Suprapubic skin (tissue), 4 donors: ENCODE data around the gene ZIM2. TPM values are rescaled to one million over a fixed set of nuclear protein-coding genes. Genes with fewer than 3 reads are reported as not detected.

Experiments used
- DNase-seq, 2 donors: peaks; one replicate each; pipeline ENCODE4 v3.0.0-alpha.2; 2019; ENCODE audit warnings: low spot score in 2 of 2
- H3K27ac ChIP-seq: fragments of 200-600 bp; sonication (generic); one replicate; pipeline ENCODE4 v1.5.1; 2019
- H3K27me3 ChIP-seq: fragments of 200-600 bp; sonication (generic); one replicate; pipeline ENCODE4 v1.5.1; 2019
- H3K36me3 ChIP-seq: fragments of 200-600 bp; sonication (generic); one replicate; pipeline ENCODE4 v1.5.1; 2019
- H3K4me1 ChIP-seq: fragments of 200-600 bp; sonication (generic); one replicate; pipeline ENCODE4 v1.5.1; 2019
- H3K4me3 ChIP-seq: fragments of 200-600 bp; sonication (generic); one replicate; pipeline ENCODE4 v1.5.1; 2019; ENCODE audit warnings: mild to moderate bottlenecking
- H3K9me3 ChIP-seq: fragments of 200-600 bp; sonication (generic); one replicate; pipeline ENCODE4 v1.5.1; 2019
- EP300 ChIP-seq: sonication (generic); formaldehyde crosslinking; IDR thresholded peaks from one replicate; pipeline ENCODE4 v1.6.1; 2017; ENCODE audit warnings: antibody characterized with exemption
- POLR2A ChIP-seq, 2 donors: fragments of 450-650 bp; IDR thresholded peaks; one replicate each; pipeline ENCODE4 v1.6.1; 2017; ENCODE audit warnings: antibody characterized with exemption in 2 of 2, mild to moderate bottlenecking in 2 of 2, moderate library complexity in 2 of 2
- POLR2AphosphoS5 ChIP-seq, 3 donors: sonication (generic); formaldehyde crosslinking; IDR thresholded peaks; one replicate each; pipeline ENCODE4 v1.6.1; 2017; ENCODE audit warnings: antibody characterized with exemption in 3 of 3
- WGBS: methylation state at CpG from one replicate; pipeline ENCODE4 v1.1.5; 2018; 5-methylcytosine and 5-hydroxymethylcytosine counted together
- total RNA-seq, 4 donors: library from RNA; depleted of rRNA; stranded (reverse); fragments of >200 nt; gene quantifications; one replicate each; pipeline ENCODE4 v1.1.0, GENCODE V29; 2016
- TF ChIP-seq, protein P1 (sequence below), 2 donors: fragments of 200-600 bp in 1 of 2; fragments of 450-650 bp in 1 of 2; sonication (generic) in 1 of 2; IDR thresholded peaks; one replicate each; pipeline ENCODE4 v1.5.1; 2016 to 2019; ENCODE audit warnings: antibody characterized with exemption in 2 of 2, mild to moderate bottlenecking in 1 of 2, moderate library complexity in 1 of 2

The ZIM2 gene
- total RNA-seq: under 1 TPM in 1 of 4 donors, not detected in 3; 0.72 TPM

DNA sequence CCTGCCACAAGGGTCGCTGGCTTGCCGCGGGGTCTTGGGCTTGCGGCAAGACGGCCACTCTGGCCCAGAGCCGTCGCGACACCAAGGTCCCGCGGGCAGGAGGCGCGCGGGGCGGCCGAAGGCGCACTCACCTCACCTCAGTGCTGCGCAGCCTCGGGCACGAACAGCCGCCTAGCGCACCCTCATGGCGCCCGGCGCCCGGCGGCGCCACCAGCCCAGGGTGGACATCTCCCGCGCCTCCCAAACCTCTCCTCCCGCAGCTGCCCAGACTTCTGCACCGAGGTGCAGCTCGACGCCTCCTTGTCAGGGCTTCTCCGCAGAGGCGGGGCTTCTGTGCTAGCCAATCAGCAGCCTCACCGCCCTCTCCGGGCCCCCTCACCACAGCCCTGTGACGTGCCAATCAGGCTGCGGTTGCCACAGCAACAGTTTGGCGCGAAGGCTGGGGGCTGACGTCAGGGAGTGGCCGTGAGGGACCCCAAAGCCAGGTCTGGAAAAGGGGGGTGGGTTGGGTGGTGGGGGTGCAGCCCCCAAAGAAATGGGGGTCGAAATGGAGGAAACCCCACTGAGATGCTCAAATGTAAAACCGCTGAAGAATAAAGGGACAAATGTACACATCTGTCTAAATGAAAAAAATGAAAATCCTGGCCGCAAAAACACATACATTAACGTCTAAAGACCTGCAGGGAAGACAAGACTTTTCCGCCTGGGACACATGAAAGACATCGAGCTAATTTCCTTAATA lies at the start of gene ZIM2, which contains the start of gene PEG3:
Gene ZIM2 (minus strand): TSS at position 276 of the 742 bp plus-strand sequence. CDS start 16,449 bp downstream, outside the sequence.
Gene PEG3 (minus strand): TSS at position 276 of the 742 bp plus-strand sequence. CDS start 16,071 bp downstream, outside the sequence.
- H3K4me1 ChIP-seq: peaks cover 13% of the 10 kb centered on the region
- 43% methylated on average over 17 of the region's 49 CpGs for WGBS
- H3K27me3 ChIP-seq: no peaks in the 10 kb centered on the region
- H3K4me3 ChIP-seq: peak within 1 kb of the TSS; percentile 55
- H3K36me3 ChIP-seq: no peaks in the 10 kb centered on the region
- no peaks in the 10 kb centered on the region for H3K9me3 ChIP-seq
- no peak for TF ChIP-seq POLR2A (IDR thresholded peaks at IDR 0.05)
- no peak for TF ChIP-seq EP300
- TF ChIP-seq POLR2AphosphoS5 (IDR thresholded peaks at IDR 0.05): no peak
- TF ChIP-seq, protein P1, sequence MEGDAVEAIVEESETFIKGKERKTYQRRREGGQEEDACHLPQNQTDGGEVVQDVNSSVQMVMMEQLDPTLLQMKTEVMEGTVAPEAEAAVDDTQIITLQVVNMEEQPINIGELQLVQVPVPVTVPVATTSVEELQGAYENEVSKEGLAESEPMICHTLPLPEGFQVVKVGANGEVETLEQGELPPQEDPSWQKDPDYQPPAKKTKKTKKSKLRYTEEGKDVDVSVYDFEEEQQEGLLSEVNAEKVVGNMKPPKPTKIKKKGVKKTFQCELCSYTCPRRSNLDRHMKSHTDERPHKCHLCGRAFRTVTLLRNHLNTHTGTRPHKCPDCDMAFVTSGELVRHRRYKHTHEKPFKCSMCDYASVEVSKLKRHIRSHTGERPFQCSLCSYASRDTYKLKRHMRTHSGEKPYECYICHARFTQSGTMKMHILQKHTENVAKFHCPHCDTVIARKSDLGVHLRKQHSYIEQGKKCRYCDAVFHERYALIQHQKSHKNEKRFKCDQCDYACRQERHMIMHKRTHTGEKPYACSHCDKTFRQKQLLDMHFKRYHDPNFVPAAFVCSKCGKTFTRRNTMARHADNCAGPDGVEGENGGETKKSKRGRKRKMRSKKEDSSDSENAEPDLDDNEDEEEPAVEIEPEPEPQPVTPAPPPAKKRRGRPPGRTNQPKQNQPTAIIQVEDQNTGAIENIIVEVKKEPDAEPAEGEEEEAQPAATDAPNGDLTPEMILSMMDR (IDR thresholded peaks at IDR 0.05): no peak
- peak within 1 kb of the TSS; percentile 65 for H3K27ac ChIP-seq
- peak; percentile 77 to 86 for DNase-seq

DNA sequence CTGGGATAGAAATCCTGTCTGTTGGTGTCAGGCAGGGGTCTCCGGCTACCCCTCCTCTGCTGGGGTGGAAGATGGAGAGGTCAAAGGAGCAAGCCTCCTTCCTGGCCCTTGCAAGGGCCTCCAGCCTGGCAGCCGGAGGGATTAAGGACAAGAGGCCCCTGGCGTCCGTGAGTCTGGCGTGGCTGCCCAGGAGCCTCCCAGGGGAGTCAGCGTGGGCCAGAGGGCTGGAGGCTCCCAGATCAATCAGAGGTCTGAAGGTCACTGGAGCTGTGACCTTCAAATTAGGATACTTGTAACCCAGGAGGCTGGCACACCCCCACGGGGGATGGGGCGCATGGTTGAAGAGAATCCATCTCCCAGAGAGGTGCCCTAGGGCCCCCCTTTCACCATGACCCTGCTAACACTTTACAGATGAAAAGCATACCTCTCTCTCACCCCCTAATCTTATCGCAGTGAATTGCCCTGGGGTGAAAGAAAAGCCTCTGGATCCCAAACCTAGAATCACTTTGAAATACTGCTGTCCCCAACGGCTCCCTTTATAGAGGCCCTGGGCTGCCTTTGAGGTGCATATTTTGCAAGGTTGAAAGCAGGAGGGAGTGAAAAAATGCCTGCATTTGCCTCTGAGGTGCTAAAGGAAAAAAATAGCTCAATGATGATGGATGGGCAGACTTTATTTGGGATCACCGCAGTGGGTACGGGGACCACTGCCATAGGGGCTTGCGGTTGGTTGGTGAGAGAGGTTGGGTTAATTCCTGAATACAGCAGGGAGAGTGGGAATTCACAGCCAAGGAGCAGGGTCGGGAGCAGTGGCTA lies 44.9 kb upstream of the ZIM2 start:
- 24% methylated on average over 14 of the region's 14 CpGs for WGBS
- Histone ChIP-seq H3K4me1 (no peaks in the 10 kb centered on the region), H3K27ac (no peak overlapping the region), H3K4me3 (no peak overlapping the region), H3K36me3 (no peaks in the 10 kb centered on the region), H3K27me3 (peaks cover 4% of the 10 kb centered on the region), H3K9me3 (peaks cover 5% of the 10 kb centered on the region)
- TF ChIP-seq POLR2AphosphoS5 (IDR thresholded peaks at IDR 0.05) (no peak), EP300 (no peak), POLR2A (IDR thresholded peaks at IDR 0.05) (no peak)
- TF ChIP-seq, protein P1 (IDR thresholded peaks at IDR 0.05): no peak
- DNase-seq: no peak

DNA sequence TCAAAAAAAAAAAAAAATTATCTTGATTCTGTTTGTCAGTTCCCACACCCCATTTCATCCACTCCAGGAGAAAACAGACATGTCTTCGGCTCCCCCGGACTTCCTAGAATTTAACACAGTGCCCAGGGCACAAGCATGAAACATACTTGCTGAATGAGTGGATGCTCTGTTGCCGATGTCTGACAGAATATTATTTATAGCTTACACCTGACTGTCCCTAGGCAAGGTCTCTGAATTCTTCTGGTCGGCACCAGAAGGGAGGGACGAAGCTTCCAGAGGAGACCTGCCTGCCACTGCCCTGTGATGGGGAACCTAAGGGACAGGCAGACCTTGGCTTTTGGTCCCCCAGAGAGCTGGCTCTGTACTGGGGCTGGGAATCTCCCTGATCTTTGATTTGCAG lies 43.9 kb upstream of the ZIM2 start:
- no peaks in the 10 kb centered on the region for H3K4me1 ChIP-seq
- TF ChIP-seq POLR2AphosphoS5 (IDR thresholded peaks at IDR 0.05): no peak
- TF ChIP-seq, protein P1 (IDR thresholded peaks at IDR 0.05): no peak
- TF ChIP-seq EP300: no peak
- TF ChIP-seq POLR2A (IDR thresholded peaks at IDR 0.05): no peak

DNA sequence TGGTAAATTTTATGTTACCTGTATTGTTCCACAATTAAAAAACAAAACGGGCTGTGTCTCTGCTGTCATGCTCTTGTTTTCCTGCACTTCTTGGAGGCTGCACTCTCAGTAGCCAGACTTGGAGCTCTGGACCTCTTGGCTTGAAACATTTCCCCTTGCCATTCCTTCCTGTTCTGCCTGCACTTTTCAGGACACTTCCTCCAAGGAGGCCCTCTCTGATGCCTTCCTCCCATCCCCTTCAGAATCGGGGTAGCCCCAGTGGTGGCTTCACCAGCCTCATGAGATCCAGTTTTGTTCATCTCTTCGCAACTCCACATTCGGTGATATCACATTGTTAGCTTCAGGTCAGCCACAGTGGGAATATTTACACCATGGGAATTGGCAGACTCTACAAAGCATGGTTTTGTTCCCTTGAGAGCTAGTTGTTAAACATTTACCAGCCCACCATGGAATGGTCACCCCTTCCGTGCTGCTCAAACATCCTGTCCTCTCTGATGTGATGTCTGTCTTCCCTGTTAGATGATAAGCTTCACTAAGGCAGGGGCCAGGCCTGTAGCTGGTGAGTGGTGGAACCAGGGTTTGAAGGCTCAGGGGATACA lies 40.2 kb upstream of the ZIM2 start:
- Histone ChIP-seq H3K9me3 (peaks cover 12% of the 10 kb centered on the region), H3K27me3 (peaks cover 4% of the 10 kb centered on the region), H3K36me3 (no peaks in the 10 kb centered on the region), H3K27ac (no peak overlapping the region), H3K4me1 (no peaks in the 10 kb centered on the region), H3K4me3 (no peak overlapping the region)
- DNase-seq: no peak
- TF ChIP-seq POLR2AphosphoS5 (IDR thresholded peaks at IDR 0.05): no peak
- TF ChIP-seq, protein P1 (IDR thresholded peaks at IDR 0.05): no peak
- WGBS: 81% methylated on average over 5 of the region's 5 CpGs

More for the DNA sequence above, 43.9 kb upstream of the ZIM2 start:
- Histone ChIP-seq H3K27ac (no peak overlapping the region), H3K9me3 (peaks cover 5% of the 10 kb centered on the region), H3K4me3 (no peak overlapping the region), H3K27me3 (peaks cover 4% of the 10 kb centered on the region), H3K36me3 (no peaks in the 10 kb centered on the region)
- WGBS: 46% methylated on average over 4 of the region's 5 CpGs
- no peak for DNase-seq
